Mesenchymal stem cell (in vitro differentiated cells and primary cell): Measurements from ENCODE around the gene CASTOR1.

Experiments used
- DNase-seq: peaks from one replicate; pipeline ENCODE4 v3.0.0-alpha.2; 2013
- H2AFZ ChIP-seq: one replicate; pipeline ENCODE4 v1.6.1; 2013; ENCODE audit warnings: low read depth, mild to moderate bottlenecking, control low read depth, inconsistent platforms, low read length, moderate library complexity
- H2AK5ac ChIP-seq: 2 replicates; pipeline ENCODE4 v1.6.1; 2013; ENCODE audit warnings: low read length, moderate library complexity, mild to moderate bottlenecking, inconsistent platforms; ENCODE audit not compliant: severe bottlenecking
- H2BK120ac ChIP-seq: one replicate; pipeline ENCODE4 v1.6.1; 2013; ENCODE audit warnings: low read depth, mild to moderate bottlenecking, inconsistent platforms, low read length, moderate library complexity
- H2BK12ac ChIP-seq, 2 experiments: one replicate each; pipeline ENCODE4 v1.6.1; 2013; ENCODE audit warnings: inconsistent platforms in 2 of 2, low read length in 2 of 2, mild to moderate bottlenecking in 2 of 2, moderate library complexity in 2 of 2, control low read depth in 1 of 2
- H2BK15ac ChIP-seq: one replicate; pipeline ENCODE4 v1.6.1; 2013; ENCODE audit warnings: mild to moderate bottlenecking, low read depth, inconsistent platforms; ENCODE audit not compliant: poor library complexity, severe bottlenecking
- H2BK5ac ChIP-seq: 2 replicates; pipeline ENCODE4 v1.6.1; 2013; ENCODE audit warnings: low read depth, mild to moderate bottlenecking, low read length, control low read depth, inconsistent platforms; ENCODE audit not compliant: poor library complexity, severe bottlenecking
- H3K14ac ChIP-seq, 2 experiments: one replicate each; pipeline ENCODE4 v1.6.1; 2013; ENCODE audit warnings: inconsistent platforms in 2 of 2, low read length in 2 of 2, control low read depth in 1 of 2, mild to moderate bottlenecking in 1 of 2, moderate library complexity in 1 of 2
- H3K18ac ChIP-seq, 2 experiments: one replicate each; pipeline ENCODE4 v1.6.1; 2013; ENCODE audit warnings: inconsistent platforms in 2 of 2, low read length in 2 of 2, control low read depth in 1 of 2, low read depth in 1 of 2, mild to moderate bottlenecking in 1 of 2
- H3K23ac ChIP-seq, 2 experiments: one replicate each; pipeline ENCODE4 v1.6.1; 2013; ENCODE audit warnings: inconsistent platforms in 2 of 2, low read length in 2 of 2, mild to moderate bottlenecking in 2 of 2, moderate library complexity in 2 of 2, control low read depth in 1 of 2
- H3K27ac ChIP-seq: 2 replicates; pipeline ENCODE4 v1.5.1; 2013; ENCODE audit warnings: mild to moderate bottlenecking, moderate library complexity, low read length, control low read depth, inconsistent platforms; ENCODE audit not compliant: poor library complexity, severe bottlenecking
- H3K27me3 ChIP-seq, 2 experiments: 2 replicates each; pipeline versions ENCODE4 v1.6.1 to v1.7.0; 2013; ENCODE audit warnings: low read length in 2 of 2, mild to moderate bottlenecking in 2 of 2, moderate library complexity in 2 of 2, control low read depth in 1 of 2, inconsistent platforms in 1 of 2; ENCODE audit not compliant: control insufficient read depth in 1 of 2, insufficient read depth in 1 of 2
- H3K36me3 ChIP-seq, 2 experiments: 2 replicates each; pipeline versions ENCODE4 v1.6.1 to v1.7.0; 2013; ENCODE audit warnings: low read length in 2 of 2, control low read depth in 1 of 2, inconsistent platforms in 1 of 2, low read depth in 1 of 2, mild to moderate bottlenecking in 1 of 2; ENCODE audit not compliant: insufficient read depth in 2 of 2, control insufficient read depth in 1 of 2
- H3K4ac ChIP-seq, 2 experiments: one replicate each; pipeline ENCODE4 v1.6.1; 2013; ENCODE audit warnings: inconsistent platforms in 2 of 2, low read length in 2 of 2, mild to moderate bottlenecking in 2 of 2, moderate library complexity in 2 of 2, control low read depth in 1 of 2, low read depth in 1 of 2
- H3K4me1 ChIP-seq: 2 replicates; pipeline ENCODE4 v1.6.1; 2013; ENCODE audit warnings: low read depth, low read length, control low read depth; ENCODE audit not compliant: control insufficient read depth, insufficient read depth
- H3K4me2 ChIP-seq: 2 replicates; pipeline ENCODE4 v1.6.1; 2013; ENCODE audit warnings: low read length, mild to moderate bottlenecking, inconsistent platforms; ENCODE audit not compliant: poor library complexity, severe bottlenecking
- H3K4me3 ChIP-seq, 2 experiments: 2 replicates each; pipeline versions ENCODE4 v1.5.1 to v1.7.0; 2013; ENCODE audit warnings: low read length in 2 of 2, mild to moderate bottlenecking in 2 of 2, control low read depth in 1 of 2, low read depth in 1 of 2; ENCODE audit not compliant: insufficient read depth in 1 of 2
- H3K79me1 ChIP-seq: replicated peaks from 2 replicates; pipeline ENCODE4 v1.6.1; 2013; ENCODE audit warnings: mild to moderate bottlenecking, control low read depth, low read length, inconsistent platforms; ENCODE audit not compliant: poor library complexity, severe bottlenecking
- H3K9ac ChIP-seq: 2 replicates; pipeline ENCODE4 v1.7.0; 2013; ENCODE audit warnings: mild to moderate bottlenecking, low read length, moderate library complexity
- H3K9me3 ChIP-seq: 2 replicates; pipeline ENCODE4 v1.7.0; 2013; ENCODE audit warnings: mild to moderate bottlenecking, low read length; ENCODE audit not compliant: control insufficient read depth
- H4K8ac ChIP-seq: one replicate; pipeline ENCODE4 v1.6.1; 2013; ENCODE audit warnings: inconsistent platforms, mild to moderate bottlenecking, low read length, moderate library complexity
- H4K91ac ChIP-seq: one replicate; pipeline ENCODE4 v1.6.1; 2013; ENCODE audit warnings: mild to moderate bottlenecking, low read length, inconsistent platforms
- WGBS: methylation state at CpG from one replicate; pipeline ENCODE4 v1.1.7; 2013; ENCODE audit warnings: mixed read lengths; 5-methylcytosine and 5-hydroxymethylcytosine counted together

CASTOR1 gene

GRCh38 chr22:30336752-30337460, 47.6 kb upstream of the CASTOR1 start:
- no peak overlapping the region for H3K14ac ChIP-seq
- H3K4me1 ChIP-seq: no peaks in the 10 kb centered on the region
- no peak overlapping the region for H2AFZ ChIP-seq
- H2BK5ac ChIP-seq: no peak overlapping the region
- H3K9me3 ChIP-seq: no peaks in the 10 kb centered on the region
- H2BK12ac ChIP-seq: no peak overlapping the region
- no peak for DNase-seq
- H3K4me2 ChIP-seq: no peak overlapping the region
- H3K18ac ChIP-seq: no peak overlapping the region
- no peak overlapping the region for H4K91ac ChIP-seq
- H3K36me3 ChIP-seq: peaks cover 94 to 96% of the 10 kb centered on the region in 2 experiments
- no peak overlapping the region for H2AK5ac ChIP-seq
- H4K8ac ChIP-seq: no peak overlapping the region
- no peak overlapping the region for H2BK15ac ChIP-seq
- no peak overlapping the region for H2BK120ac ChIP-seq
- no peak overlapping the region for H3K4ac ChIP-seq
- H3K79me1 ChIP-seq: peaks cover 33% of the 10 kb centered on the region
- no peak overlapping the region for H3K4me3 ChIP-seq
- no peak overlapping the region for H3K23ac ChIP-seq
- H3K27ac ChIP-seq: no peak overlapping the region
- H3K27me3 ChIP-seq: no peaks in the 10 kb centered on the region
- WGBS: 100% methylated on average over 4 of the region's 4 CpGs
- H3K9ac ChIP-seq: no peak overlapping the region

DNA sequence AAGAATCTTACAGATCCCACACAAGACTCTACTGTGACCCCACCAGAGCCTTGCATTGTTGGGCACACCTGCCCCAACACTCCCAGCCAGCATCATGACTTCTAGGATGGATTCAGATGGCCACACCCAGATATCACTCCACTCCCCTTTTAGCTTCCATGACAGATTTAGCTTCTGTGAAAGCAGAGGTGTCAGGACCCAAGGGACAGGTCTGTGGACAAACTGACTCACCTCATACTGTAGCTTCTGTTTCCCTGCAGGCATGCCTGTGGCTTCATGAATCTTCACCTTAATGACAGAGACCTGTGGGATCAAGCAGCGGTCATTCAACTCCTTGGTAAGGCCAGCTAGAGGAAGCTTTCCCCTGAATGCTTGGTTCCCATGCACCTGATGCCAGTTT, 45.9 kb upstream of the CASTOR1 start:
- Histone ChIP-seq H3K4me1 (no peaks in the 10 kb centered on the region), H3K9ac (no peak overlapping the region), H3K14ac (no peak overlapping the region), H3K9me3 (no peaks in the 10 kb centered on the region), H3K27ac (no peak overlapping the region), H2BK15ac (no peak overlapping the region), H3K27me3 (no peaks in the 10 kb centered on the region), H3K4ac (no peak overlapping the region), H2AK5ac (no peak overlapping the region), H3K79me1 (peaks cover 30% of the 10 kb centered on the region), H3K18ac (no peak overlapping the region), H3K36me3 (peaks cover 86 to 89% of the 10 kb centered on the region in 2 experiments), H4K8ac (no peak overlapping the region), H3K23ac (no peak overlapping the region), H4K91ac (no peak overlapping the region), H2BK5ac (no peak overlapping the region), H2BK12ac (no peak overlapping the region), H2AFZ (no peak overlapping the region), H2BK120ac (no peak overlapping the region), H3K4me2 (no peak overlapping the region), H3K4me3 (no peak overlapping the region)
- DNase-seq: no peak
- 100% methylated on average over 1 of the region's 1 CpG for WGBS

- Histone ChIP-seq H2BK5ac (no peak overlapping the region), H3K4ac (no peak overlapping the region)
- whole genome bisulfite sequencing: 96% methylated on average over 2 of the region's 4 CpGs
These were observed 45.3 kb upstream of the CASTOR1 start for GRCh38 chr22:30334646-30335045.

DNA sequence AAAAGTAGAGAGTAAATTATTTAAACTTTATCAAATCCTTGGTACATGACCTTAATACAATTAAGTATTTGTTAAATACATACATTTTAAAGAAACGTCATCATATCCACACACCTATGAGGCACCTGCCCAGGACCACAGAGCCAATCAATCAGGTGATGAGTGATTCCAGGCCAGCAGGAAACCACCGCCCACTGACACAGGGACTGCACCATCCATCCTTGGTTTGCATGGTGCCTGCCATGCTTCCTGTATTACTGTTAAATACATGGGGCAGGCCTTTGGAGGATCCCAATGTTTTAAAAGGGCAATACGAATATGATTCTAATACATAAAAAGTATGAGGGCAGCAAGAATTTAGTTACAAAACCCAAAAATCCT, 44.4 kb upstream of the CASTOR1 start:
- 97% methylated on average over 3 of the region's 3 CpGs for WGBS
- no peak overlapping the region for H3K4me2 ChIP-seq

More at GRCh38 chr22:30334646-30335045, 45.3 kb upstream of the CASTOR1 start:
- Histone ChIP-seq H3K4me2 (no peak overlapping the region), H3K14ac (no peak overlapping the region), H3K27ac (no peak overlapping the region), H2AK5ac (no peak overlapping the region), H3K27me3 (no peaks in the 10 kb centered on the region), H4K8ac (no peak overlapping the region), H3K4me3 (no peak overlapping the region), H3K9ac (no peak overlapping the region), H2BK120ac (no peak overlapping the region), H3K36me3 (peaks cover 81 to 86% of the 10 kb centered on the region in 2 experiments), H2AFZ (no peak overlapping the region), H4K91ac (no peak overlapping the region), H3K79me1 (peaks cover 24% of the 10 kb centered on the region), H3K18ac (no peak overlapping the region), H2BK12ac (no peak overlapping the region), H3K9me3 (no peaks in the 10 kb centered on the region), H3K4me1 (no peaks in the 10 kb centered on the region), H3K23ac (no peak overlapping the region), H2BK15ac (no peak overlapping the region)
- DNase-seq: no peak

More for the DNA sequence above, 44.4 kb upstream of the CASTOR1 start:
- Histone ChIP-seq H4K91ac (no peak overlapping the region), H3K27me3 (no peaks in the 10 kb centered on the region), H3K18ac (no peak overlapping the region), H4K8ac (no peak overlapping the region), H2BK120ac (no peak overlapping the region), H3K14ac (no peak overlapping the region), H3K4me1 (peaks cover 1% of the 10 kb centered on the region), H3K9me3 (no peaks in the 10 kb centered on the region), H2BK12ac (no peak overlapping the region), H2AK5ac (no peak overlapping the region), H2AFZ (no peak overlapping the region), H3K36me3 (peaks cover 77 to 83% of the 10 kb centered on the region in 2 experiments), H2BK5ac (no peak overlapping the region), H3K27ac (no peak overlapping the region), H3K23ac (no peak overlapping the region), H3K9ac (no peak overlapping the region), H3K4me3 (no peak overlapping the region), H3K79me1 (peaks cover 18% of the 10 kb centered on the region), H3K4ac (no peak overlapping the region), H2BK15ac (no peak overlapping the region)
- no peak for DNase-seq
